ENCODE data around the gene ZC3H7B. TPM values are rescaled to one million over a fixed set of nuclear protein-coding genes. Genes with fewer than 3 reads are reported as not detected.
"Not testable (repeated sequence)": the region's sequence is repeated elsewhere in the genome, so short reads cannot be mapped to it uniquely, and the experiment has no call there.

ZC3H7B gene
- total RNA-seq (25.6 TPM), polyA plus RNA-seq (ENCODE audit: insufficient read depth in 1 of 8, insufficient read length in 8 of 8, low replicate concordance in 1 of 8) (10 to 100 TPM; 32.7 to 55.0 (median 42.6) TPM)
- long read RNA-seq, donor 1, full-length matches to known transcripts = 1 of 9 reads
- long read RNA-seq, donor 1, partial matches to known transcripts = 8 of 9 reads
- long read RNA-seq, donor 1, other reads (novel, unspliced or antisense) = 0 of 9 reads
- long read RNA-seq, donor 2 = 0 reads
- long read RNA-seq, donor 3, partial matches to known transcripts = 76 of 76 reads
- long read RNA-seq, donor 3, other reads (novel, unspliced or antisense) = 0 of 76 reads
- long read RNA-seq, donor 4 = 0 reads
- long read RNA-seq, donor 5, full-length matches to known transcripts = 1 of 51 reads
- long read RNA-seq, donor 5, partial matches to known transcripts = 50 of 51 reads
- long read RNA-seq, donor 5, other reads (novel, unspliced or antisense) = 0 of 51 reads
- long read RNA-seq, donor 6, partial matches to known transcripts = 7 of 7 reads
- long read RNA-seq, donor 6, other reads (novel, unspliced or antisense) = 0 of 7 reads
- long read RNA-seq, donor 7, full-length matches to known transcripts = 2 of 8 reads
- long read RNA-seq, donor 7, partial matches to known transcripts = 6 of 8 reads
- long read RNA-seq, donor 7, other reads (novel, unspliced or antisense) = 0 of 8 reads
- long read RNA-seq, donor 8, partial matches to known transcripts = 102 of 102 reads
- long read RNA-seq, donor 8, other reads (novel, unspliced or antisense) = 0 of 102 reads
- long read RNA-seq, donor 9, partial matches to known transcripts = 7 of 7 reads
- long read RNA-seq, donor 9, other reads (novel, unspliced or antisense) = 0 of 7 reads
- long read RNA-seq, donor 10, partial matches to known transcripts = 7 of 7 reads
- long read RNA-seq, donor 10, other reads (novel, unspliced or antisense) = 0 of 7 reads
- long read RNA-seq, donor 11, full-length matches to known transcripts = 4 of 10 reads
- long read RNA-seq, donor 11, partial matches to known transcripts = 6 of 10 reads
- long read RNA-seq, donor 11, other reads (novel, unspliced or antisense) = 0 of 10 reads

GRCh38 chr22:41301085-41302020, at the start of gene ZC3H7B:
TSS of gene ZC3H7B (plus strand) at chr22:41301525. CDS start at chr22:41320661, 19,136 bp downstream.
- WGBS (ENCODE audit: insufficient coverage) = 0% methylated on average over 39 of the region's 74 CpGs
- peak; percentile 92 for DNase-seq
- H3K4me1 ChIP-seq (ENCODE audit: control insufficient read depth, insufficient read depth, low read length) = peaks cover 14% of the 10 kb centered on the region
- peak within 1 kb of the TSS; percentile 82 for H3K27ac ChIP-seq (ENCODE audit: low read length)
- H3K36me3 ChIP-seq (ENCODE audit: control insufficient read depth, insufficient read depth, low read length) = peaks cover 6% of the 10 kb centered on the region
- peak within 1 kb of the TSS; percentile 96 for H3K4me3 ChIP-seq (ENCODE audit: low read length)
- H3K9me3 ChIP-seq (replicated peaks; ENCODE audit: control insufficient read depth, low read depth, low read length) = no peaks in the 10 kb centered on the region
- no peaks in the 10 kb centered on the region for H3K27me3 ChIP-seq (ENCODE audit: control insufficient read depth, insufficient read depth, low read length)

GRCh38 chr22:41252365-41252764, 49.0 kb upstream of the ZC3H7B start:
- Histone ChIP-seq H3K27ac (ENCODE audit: low read length) (no peak overlapping the region), H3K4me1 (ENCODE audit: control insufficient read depth, insufficient read depth, low read length) (peaks cover 7% of the 10 kb centered on the region), H3K9me3 (replicated peaks; ENCODE audit: control insufficient read depth, low read depth, low read length) (no peaks in the 10 kb centered on the region), H3K27me3 (ENCODE audit: control insufficient read depth, insufficient read depth, low read length) (no peaks in the 10 kb centered on the region), H3K4me3 (ENCODE audit: low read length) (no peak overlapping the region), H3K36me3 (ENCODE audit: control insufficient read depth, insufficient read depth, low read length) (peaks cover 85% of the 10 kb centered on the region)
- no peak for DNase-seq
- WGBS (ENCODE audit: insufficient coverage) = 93% methylated on average over 5 of the region's 8 CpGs

GRCh38 chr22:41254230-41254629, 47.1 kb upstream of the ZC3H7B start:
- no peak for DNase-seq
- H3K27ac ChIP-seq (ENCODE audit: low read length) = no peak overlapping the region
- no peaks in the 10 kb centered on the region for H3K9me3 ChIP-seq (replicated peaks; ENCODE audit: control insufficient read depth, low read depth, low read length)
- H3K4me3 ChIP-seq (ENCODE audit: low read length) = no peak overlapping the region
- peaks cover 14% of the 10 kb centered on the region for H3K4me1 ChIP-seq (ENCODE audit: control insufficient read depth, insufficient read depth, low read length)
- peaks cover 81% of the 10 kb centered on the region for H3K36me3 ChIP-seq (ENCODE audit: control insufficient read depth, insufficient read depth, low read length)
- no peaks in the 10 kb centered on the region for H3K27me3 ChIP-seq (ENCODE audit: control insufficient read depth, insufficient read depth, low read length)
- 87% methylated on average over 5 of the region's 7 CpGs for WGBS (ENCODE audit: insufficient coverage)

- WGBS (ENCODE audit: insufficient coverage) = 58% methylated on average over 9 of the region's 20 CpGs
- peak; percentile 34 for DNase-seq
- Histone ChIP-seq H3K4me3 (ENCODE audit: low read length) (no peak overlapping the region), H3K4me1 (ENCODE audit: control insufficient read depth, insufficient read depth, low read length) (peaks cover 14% of the 10 kb centered on the region), H3K27ac (ENCODE audit: low read length) (peak overlapping the region; percentile 42), H3K27me3 (ENCODE audit: control insufficient read depth, insufficient read depth, low read length) (no peaks in the 10 kb centered on the region), H3K36me3 (ENCODE audit: control insufficient read depth, insufficient read depth, low read length) (peaks cover 74% of the 10 kb centered on the region), H3K9me3 (replicated peaks; ENCODE audit: control insufficient read depth, low read depth, low read length) (no peaks in the 10 kb centered on the region)
Observed at GRCh38 chr22:41256254-41257253, 44.8 kb upstream of the ZC3H7B start.

GRCh38 chr22:41257696-41258095, 43.6 kb upstream of the ZC3H7B start:
- 86% methylated on average over 10 of the region's 11 CpGs for WGBS (ENCODE audit: insufficient coverage)
- Histone ChIP-seq H3K9me3 (replicated peaks; ENCODE audit: control insufficient read depth, low read depth, low read length) (no peaks in the 10 kb centered on the region), H3K36me3 (ENCODE audit: control insufficient read depth, insufficient read depth, low read length) (peaks cover 78% of the 10 kb centered on the region), H3K27ac (ENCODE audit: low read length) (no peak overlapping the region), H3K4me1 (ENCODE audit: control insufficient read depth, insufficient read depth, low read length) (peaks cover 14% of the 10 kb centered on the region), H3K4me3 (ENCODE audit: low read length) (no peak overlapping the region), H3K27me3 (ENCODE audit: control insufficient read depth, insufficient read depth, low read length) (no peaks in the 10 kb centered on the region)
- no peak for DNase-seq

- H3K4me3 ChIP-seq (ENCODE audit: low read length); DNase-seq; H3K9me3 ChIP-seq (replicated peaks; ENCODE audit: control insufficient read depth, low read depth, low read length); H3K27ac ChIP-seq (ENCODE audit: low read length); H3K27me3 ChIP-seq (ENCODE audit: control insufficient read depth, insufficient read depth, low read length): not testable (repeated sequence)
- Histone ChIP-seq H3K36me3 (ENCODE audit: control insufficient read depth, insufficient read depth, low read length) (peaks cover 81% of the 10 kb centered on the region), H3K4me1 (ENCODE audit: control insufficient read depth, insufficient read depth, low read length) (peaks cover 14% of the 10 kb centered on the region)
- no CpG with 5 or more reads among the region's 4 CpGs for WGBS (ENCODE audit: insufficient coverage)
Observed at GRCh38 chr22:41259756-41260155, 41.6 kb upstream of the ZC3H7B start.

GRCh38 chr22:41260871-41261270, 40.5 kb upstream of the ZC3H7B start:
- WGBS (ENCODE audit: insufficient coverage) = 96% methylated on average over 6 of the region's 7 CpGs
- no peak for DNase-seq
- H3K4me1 ChIP-seq (ENCODE audit: control insufficient read depth, insufficient read depth, low read length) = peaks cover 14% of the 10 kb centered on the region
- no peak overlapping the region for H3K27ac ChIP-seq (ENCODE audit: low read length)
- H3K4me3 ChIP-seq (ENCODE audit: low read length) = no peak overlapping the region
- H3K9me3 ChIP-seq (replicated peaks; ENCODE audit: control insufficient read depth, low read depth, low read length) = no peaks in the 10 kb centered on the region
- H3K27me3 ChIP-seq (ENCODE audit: control insufficient read depth, insufficient read depth, low read length) = no peaks in the 10 kb centered on the region
- peaks cover 82% of the 10 kb centered on the region for H3K36me3 ChIP-seq (ENCODE audit: control insufficient read depth, insufficient read depth, low read length)

GRCh38 chr22:41261541-41262249, 39.6 kb upstream of the ZC3H7B start:
- peaks cover 14% of the 10 kb centered on the region for H3K4me1 ChIP-seq (ENCODE audit: control insufficient read depth, insufficient read depth, low read length)
- H3K4me3 ChIP-seq (ENCODE audit: low read length) = no peak overlapping the region
- 88% methylated on average over 7 of the region's 12 CpGs for WGBS (ENCODE audit: insufficient coverage)
- H3K9me3 ChIP-seq (replicated peaks; ENCODE audit: control insufficient read depth, low read depth, low read length) = no peaks in the 10 kb centered on the region
- H3K36me3 ChIP-seq (ENCODE audit: control insufficient read depth, insufficient read depth, low read length) = peaks cover 81% of the 10 kb centered on the region
- DNase-seq = no peak
- H3K27ac ChIP-seq (ENCODE audit: low read length) = no peak overlapping the region
- H3K27me3 ChIP-seq (ENCODE audit: control insufficient read depth, insufficient read depth, low read length) = no peaks in the 10 kb centered on the region
